NCI-H2171 (cell line): Measurements from ENCODE around the gene KLF16.
A peak's percentile ranks its signal among the peaks of the same experiment; 100 is the strongest.

Source experiments
- DNase-seq: peaks from one replicate; lab custom pipeline; 2025; lab: John Stamatoyannopoulos, UW

KLF16 gene

DNA sequence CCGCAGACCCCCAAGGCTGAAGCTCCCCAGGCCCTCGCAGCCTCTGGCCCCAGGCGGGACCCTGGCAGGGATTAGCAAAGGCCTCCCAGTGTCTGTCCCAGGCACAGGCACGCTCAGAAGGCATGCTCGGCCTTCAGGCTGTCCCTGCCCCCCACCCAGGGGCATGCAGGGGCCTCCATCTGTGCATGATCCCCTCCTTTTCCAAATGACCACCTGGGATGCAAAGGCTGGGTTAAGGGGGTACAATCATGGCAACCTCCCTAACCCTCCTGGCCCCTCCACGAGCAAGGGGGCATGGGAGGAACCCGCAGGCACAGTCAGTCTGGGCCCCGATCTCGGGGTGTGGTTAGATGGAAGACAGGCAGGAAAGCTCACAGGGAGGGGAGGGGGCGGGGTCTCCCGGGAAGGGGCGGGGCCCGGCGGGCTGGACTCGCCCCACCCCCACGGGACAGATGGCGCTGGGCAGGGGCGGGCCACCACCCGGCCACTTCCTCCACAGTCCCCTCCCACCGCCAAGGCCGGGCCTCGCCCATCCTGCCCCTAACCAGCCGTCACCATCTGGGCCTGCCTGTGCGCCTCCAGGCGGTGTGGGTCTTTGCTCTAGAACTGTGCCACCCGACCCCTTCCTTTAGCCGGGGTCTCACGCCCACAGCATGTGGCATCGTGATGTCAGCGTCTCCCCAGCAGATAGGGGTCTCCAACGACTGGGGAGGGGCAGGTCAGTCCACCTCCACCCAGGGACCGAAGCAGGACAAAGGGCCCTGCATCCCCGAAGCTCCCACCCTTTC, 8.1 kb downstream of the KLF16 start:
- peak; percentile 90 for DNase-seq

DNA sequence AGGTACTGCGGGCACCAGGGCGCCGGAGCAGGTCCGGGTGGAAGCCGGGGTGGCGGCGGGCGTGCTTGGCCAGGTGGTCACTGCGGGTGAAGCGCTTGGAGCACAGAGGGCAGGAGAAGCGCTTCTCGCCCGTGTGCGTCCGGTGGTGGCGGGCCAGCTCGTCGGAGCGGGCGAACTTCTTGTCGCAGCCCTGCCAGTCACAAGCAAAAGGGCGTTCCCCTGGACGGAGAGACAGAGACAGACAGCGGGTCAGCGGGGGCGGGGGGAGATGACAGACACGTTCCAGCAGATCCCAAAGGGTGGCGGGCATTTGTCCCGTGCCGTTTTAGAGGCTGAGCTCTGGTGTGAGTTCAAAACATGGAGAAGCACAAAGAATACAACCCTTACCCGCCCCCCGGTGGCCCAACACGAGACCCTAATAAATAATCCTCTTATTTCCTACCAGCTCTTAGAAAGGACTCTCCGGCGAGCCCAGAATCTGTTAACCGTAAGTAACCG, 8.8 kb downstream of the KLF16 start:
- DNase-seq = no peak

DNA sequence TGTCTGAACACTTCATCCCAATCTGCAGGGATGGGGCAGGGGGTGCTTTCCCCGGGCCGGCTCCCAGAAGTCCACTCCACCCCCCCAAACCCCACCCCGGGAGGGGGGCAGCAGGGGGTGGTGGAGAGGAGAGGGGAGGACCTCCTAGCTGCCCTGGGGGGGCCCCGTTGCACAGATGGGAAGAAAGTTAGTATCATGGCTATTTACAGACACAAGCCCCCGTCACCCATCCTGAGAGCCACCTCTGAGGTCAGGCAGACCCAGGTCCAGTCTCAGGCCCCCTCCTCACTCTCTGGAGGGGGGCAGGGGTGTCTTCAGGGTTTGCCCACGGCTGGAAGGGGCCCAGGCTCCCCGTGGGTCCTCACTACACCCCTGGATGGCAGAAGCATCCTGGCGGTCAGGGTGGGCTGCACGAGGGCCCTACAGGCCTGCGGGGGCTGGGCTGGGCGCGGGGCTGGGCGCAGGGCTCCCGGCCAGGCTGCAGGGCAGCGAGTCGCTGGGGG, 9.3 kb downstream of the KLF16 start:
- no peak for DNase-seq

DNA sequence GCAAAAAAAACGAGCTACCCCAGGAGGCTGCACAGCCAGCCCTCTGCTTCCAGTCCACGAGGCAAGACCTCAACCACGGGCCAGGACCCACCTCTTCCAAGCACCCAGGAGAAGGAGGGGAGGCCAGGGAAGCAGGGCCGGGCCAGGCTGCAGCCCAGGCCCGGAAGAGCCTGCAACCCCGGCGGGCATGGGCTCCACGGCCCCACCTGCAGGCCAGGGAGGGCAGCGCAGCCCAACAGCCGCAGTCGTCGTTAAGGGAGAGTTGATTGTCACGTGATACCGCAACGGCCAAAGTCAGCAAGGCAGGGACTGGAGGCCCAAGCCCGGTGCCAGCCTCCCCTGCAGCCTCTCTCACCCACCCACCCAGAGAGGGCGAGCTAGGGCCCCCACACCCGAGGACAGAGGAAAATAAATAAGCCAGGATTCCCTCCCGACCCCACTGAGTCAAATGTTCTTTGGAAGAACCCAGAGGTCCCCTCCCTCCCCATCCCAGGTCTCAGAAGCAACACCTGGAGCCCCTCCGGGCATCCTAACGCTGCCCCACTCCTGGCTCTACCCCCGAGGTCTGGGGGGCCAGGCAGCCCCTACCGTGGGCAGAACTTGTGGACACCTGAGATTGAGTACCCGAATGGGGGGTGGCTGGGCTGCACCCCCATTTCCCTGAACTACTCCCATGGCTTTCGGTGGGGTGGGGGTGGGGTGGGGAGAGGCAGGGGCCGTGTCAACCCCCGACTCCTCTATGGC, 9.9 kb downstream of the KLF16 start:
- DNase-seq = peak; percentile 40

DNA sequence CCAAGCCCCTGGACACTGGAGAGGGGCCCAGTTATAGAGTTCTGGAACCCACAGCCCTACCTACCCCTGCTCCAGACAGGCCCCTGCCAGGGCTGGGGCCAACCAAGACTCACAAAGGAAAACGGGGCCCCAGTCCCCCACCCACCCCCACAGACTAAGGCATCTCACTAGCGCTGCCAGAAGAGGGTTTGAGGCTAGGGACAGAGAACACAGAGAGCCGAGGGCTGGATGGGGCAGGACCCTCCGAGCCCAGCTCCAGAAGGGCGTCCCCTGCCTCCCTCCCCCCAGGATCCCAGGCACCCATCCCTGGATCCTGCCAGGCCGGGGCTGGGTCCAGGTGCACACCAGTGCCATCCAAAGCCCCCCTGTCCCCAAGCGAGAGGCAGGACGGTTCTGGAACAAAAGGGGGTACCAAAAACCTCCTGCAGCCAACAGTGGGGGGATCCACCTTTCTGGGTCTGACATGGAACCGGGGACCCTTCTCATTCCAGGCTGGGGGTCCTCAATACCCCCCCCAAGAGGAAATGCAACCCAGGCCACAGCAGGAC, 10.7 kb downstream of the KLF16 start:
- DNase-seq = no peak

DNA sequence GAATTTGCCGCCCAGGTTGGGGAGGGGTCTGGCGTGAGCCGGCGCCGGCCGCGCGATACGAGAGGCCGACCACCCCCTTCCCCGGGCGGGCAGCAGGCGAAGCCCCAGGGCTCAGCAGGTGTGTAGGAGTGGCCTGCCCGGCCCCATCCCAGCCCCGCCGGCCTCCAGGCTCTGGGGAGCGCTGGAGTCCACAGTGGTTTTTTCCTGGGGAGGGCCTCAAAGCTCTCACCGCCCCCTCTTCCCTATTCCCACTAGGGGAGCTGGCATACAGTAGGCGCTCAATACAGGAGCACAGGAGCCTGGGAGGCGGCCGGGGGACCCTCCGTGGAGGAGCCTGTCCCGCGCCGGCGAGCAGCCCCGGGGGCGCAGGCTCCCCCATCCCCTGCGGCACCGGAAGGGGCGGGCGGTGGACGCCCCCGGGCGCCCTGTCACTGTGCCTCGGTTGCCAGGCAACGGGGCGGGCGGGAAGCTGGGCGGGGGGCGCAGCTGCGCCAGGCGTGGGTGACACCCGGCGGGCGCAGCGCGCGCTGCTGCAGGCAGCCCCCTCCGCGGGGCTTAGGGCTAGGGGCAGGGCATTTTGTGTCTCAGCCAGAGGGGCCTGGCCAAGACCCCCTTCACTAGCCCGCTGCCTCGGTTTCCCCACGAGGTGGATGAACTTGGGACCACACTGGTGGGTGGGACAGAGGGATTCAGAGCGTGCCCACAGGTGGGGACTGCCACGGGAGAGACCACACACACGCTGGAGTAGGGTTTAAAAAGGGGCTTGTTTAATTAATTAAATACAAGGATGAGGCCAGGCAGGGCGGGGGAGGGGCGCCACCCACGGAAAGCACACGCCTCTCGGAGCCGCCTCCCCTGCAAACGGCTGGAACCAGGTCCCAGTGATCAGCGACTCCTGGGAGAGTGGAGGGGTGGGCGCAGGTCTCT, 11.5 kb downstream of the KLF16 start:
- DNase-seq = no peak

DNA sequence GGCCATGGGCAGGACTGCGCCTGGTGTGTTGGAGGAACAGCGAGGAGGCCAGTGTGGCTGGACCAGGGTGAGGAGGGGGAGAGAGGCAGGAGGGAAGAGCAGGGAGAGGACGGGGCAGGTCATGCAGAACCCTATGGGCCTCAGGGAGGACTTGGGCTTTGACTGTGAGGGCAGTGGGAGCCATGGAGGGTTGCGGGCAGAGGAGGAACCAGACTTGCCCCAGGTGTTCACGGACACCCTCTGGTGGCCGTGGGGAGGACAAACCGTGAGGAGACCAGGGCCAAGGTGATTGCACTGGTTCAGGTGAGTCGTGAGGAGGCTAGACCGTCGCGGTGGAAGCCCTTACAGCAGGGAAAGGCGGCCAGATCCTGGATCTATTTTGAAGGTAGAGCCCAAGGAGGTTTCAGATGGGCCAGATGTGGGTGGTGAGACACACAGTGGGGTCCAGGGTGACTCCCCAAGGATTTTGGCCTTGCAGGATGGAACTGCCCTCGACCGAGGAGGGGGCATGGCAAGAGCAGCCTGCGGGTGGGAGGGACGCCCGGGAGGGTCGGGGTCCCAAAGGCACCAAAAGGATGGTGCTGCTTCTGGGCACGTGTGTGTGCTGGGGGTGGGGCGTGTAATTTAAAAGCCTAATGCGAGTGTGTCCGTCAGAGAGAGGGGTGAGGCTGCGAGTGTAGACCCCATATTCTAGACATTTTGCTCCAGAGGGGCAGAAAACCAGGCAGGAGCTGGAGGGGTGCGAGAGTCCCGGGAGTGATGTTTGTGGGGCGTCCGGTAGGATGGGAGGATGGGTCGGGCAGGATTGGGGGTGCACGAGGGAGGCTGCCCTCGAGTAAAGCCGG, 12.3 kb downstream of the KLF16 start:
- DNase-seq = no peak

DNA sequence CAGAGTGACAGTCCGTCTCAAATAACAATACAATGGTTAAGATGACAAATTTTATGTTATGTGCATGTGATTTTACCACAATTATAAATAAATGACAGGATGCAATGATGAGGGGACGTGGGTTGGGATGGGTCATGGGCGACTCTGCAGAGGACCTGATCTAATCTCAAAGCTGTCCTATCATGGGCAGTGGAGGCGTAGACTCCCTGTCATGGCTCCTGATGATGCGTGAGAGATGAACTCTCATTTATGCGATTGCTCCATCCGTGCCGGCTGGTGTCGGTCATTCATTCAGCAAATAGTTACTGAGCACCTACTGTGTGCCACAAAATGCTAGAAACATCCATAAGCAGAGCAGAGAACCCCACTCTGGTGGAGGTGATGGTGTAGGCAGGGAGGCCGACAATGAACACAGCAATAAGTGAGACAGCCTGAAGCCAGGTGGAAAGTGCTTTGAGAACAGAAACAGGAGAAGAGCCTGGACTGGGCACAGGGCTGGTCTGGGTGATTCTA, 13.4 kb downstream of the KLF16 start:
- DNase-seq = no peak

DNA sequence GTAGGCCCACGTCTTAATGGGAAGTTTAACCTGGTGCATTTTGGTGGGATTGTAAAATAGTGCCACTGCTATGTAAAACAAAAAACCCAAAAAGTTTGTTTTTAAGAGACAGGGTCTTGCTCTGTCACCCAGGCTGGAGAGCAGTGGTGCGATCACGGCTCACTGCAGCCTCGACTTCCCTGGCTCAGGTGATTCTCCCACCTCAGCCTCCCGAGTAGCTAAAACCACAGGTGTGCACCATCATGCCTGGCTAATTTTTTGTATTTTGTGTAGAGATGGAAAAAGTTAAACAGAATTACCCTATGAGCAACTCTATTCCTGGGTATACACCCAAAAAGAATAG, 14.3 kb downstream of the KLF16 start:
- no peak for DNase-seq

DNA sequence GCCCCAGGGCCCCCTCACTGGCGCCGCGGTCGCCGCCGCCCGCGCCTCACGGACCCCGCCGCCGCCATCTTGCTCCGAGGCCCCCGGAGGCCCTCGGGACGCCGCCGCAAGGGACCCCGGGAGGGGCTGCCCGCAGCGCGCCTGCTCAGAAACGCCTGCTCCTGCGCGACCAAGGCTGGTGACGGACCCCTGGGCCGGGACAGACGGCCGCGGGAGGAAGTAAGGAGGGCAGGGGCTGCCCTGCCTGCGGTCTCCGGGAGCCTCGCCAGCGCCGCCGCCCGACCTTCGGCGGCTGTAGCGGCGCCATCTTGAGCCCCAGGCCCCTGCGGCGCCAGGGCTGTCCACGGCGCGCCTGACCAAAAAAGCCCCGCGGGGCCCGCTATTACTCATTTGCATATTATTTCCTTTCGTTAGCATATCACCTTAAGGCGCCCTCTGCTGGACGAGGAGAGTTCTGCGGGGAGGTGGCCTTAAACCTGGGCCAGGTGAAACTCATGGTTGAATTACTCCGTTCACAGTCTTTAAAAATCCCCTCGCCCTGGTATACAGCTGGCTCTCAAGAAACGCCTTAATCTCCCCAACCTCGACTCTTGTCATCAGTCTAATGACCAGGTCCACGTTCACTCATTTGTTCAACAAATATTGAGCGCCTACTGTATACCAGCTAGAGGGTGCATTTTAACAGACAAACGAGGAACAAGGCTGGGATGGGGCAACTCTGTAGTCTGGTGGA, 14.8 kb downstream of the KLF16 start, which contains the start of gene REXO1:
Gene REXO1 (minus strand): TSS at position 85 of the 733 bp plus-strand sequence. CDS start 125 bp downstream, outside the sequence.
- DNase-seq = peak; percentile 94

DNA sequence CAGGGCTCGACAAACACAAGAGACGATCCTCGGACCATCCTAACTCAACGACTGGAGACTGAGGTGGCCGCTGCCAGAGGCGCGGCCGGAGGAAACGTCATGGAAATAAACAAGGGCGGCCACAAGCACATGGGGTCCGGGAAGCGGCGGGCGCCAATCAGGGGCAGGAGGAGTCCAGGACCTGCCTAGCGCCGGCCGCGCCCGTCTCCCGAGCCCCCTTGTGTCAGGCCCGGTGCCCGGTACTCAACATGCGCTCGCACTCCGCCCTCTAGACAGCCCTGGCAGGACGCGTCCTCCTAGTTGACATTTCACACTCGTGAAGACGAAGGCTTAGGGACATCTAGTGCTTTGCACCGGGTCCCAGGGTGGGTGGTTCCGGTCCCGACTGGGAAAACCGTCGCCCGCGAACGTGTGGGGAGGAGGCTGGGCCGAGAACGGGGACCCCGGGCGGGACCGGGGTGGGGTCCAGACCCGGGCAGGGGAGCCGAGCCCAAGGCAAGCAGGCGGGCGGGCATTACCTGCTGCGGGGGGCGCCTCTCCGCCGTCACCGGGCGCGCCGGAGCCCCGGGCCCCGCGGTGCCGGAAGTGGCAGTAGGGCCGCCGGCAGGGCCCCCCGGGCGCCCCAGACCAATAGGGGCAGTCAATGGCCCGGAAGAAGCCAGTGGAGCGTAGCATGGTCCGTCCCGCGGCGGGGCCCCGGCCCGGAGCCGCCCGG, 15.5 kb downstream of the KLF16 start:
- DNase-seq = no peak

DNA sequence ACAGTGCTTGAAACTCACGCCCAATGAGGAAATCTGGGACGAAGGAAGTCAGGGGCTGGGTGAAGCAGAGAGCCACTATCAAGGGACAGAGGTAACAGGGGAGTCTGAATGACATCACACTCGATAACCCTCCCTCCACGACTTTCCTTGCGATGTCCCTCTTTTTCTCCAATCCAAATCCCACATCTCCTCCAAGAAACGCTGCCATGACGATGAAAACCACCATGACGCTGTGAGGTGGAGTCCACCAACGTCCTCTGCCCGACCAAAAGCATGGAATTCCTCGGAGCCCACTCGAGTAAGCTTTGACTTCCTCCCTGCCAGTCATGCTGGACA, 16.1 kb downstream of the KLF16 start:
- DNase-seq = no peak

DNA sequence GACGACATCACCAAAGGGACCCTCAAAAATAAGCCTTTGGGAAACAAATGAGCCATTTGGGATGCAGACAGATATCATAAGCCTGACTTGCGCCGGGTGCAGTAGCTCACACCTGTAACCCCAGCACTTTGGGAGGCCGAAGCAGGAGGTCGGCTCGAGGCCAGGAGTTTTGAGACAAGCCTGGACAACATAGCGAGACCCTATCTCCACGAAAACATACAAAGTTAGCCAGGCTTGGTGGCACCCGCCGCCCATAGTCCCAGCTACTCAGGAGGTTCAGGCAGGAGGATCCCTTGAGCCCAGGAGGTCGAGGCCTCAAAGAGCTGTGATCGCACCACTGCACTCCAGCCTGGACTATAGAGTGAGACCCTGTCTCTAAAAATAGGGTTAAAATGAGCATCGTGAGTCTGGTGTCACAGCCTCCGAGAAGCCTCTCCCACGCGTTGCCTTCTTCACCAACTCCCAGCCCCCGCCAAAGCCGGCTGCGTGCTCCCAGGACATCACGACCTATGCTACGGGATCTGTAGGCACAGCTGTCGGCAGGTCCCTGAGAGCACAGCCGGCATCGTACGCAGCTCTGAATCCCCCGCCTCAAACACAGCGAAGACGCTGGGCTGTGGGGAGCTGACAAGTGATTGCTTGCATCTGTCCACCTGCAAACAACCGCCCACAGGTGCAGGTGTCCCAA, 16.7 kb downstream of the KLF16 start:
- no peak for DNase-seq

DNA sequence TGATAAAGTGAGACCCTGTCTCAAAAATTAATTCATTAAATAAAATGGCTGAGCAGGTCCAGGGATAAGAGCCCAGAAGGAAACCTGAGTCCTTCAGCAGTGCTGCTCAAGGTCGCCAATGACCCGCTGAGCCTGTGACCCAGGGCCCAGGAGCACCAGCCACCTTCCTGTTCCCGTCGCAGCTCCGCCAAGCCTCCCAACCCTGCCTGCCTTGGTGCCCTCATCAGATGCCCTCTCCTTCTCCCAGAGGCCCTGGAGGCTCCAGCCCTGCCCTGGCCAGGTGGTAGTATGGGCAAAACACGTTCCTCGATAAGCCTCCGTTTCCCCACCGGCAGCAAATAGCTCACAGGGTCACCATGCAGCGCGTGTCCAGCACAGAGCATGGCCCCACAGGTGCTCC, 17.7 kb downstream of the KLF16 start:
- DNase-seq = no peak

DNA sequence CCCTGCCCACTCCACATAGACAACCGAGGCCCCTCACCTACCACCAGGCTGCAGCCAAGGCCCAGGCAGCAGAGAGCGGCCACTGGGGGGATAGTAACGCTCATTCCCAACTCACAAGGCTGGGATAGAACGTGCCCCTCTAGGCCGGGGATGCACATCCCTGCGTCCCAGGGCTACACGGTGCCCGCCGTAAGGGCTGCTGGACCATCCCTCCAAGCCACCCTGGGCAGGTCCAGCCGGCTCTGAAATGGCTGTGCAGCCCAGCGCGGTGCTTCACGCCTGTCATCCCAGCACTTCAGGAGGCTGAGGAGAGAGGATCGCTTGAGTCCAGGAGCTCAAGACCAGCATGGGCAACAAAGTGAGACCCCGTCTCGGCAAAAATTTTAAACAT, 18.3 kb downstream of the KLF16 start:
- no peak for DNase-seq

DNA sequence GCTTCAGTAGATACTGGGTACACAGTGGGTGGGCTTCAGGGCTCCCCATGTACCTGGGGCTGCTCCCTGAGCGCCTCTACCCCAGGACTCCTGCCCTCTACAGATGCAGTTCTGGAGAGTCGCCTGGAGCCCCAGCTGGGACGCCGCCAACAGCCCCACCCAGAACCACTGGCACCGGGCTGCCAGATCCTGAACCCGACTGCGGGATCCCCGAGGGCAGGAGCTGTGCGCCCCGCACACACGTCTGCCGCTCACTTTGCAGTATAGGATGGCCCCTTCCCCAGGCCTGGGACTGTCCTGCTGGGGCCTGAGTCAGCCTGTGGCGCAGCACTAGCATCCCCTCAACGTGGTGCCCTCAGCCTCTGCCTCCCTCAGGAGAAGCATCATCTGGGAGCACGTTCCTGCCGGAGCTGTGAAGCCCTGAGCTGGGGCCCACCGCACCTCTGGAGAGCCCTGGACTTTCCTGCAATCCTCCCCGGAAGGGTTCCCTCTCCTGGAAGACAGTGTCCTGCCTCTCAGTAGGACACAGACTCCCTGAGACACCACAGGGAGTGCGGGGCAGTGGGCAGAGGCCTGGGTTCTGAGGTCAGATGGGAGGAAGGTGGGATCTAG, 18.8 kb downstream of the KLF16 start:
- no peak for DNase-seq

DNA sequence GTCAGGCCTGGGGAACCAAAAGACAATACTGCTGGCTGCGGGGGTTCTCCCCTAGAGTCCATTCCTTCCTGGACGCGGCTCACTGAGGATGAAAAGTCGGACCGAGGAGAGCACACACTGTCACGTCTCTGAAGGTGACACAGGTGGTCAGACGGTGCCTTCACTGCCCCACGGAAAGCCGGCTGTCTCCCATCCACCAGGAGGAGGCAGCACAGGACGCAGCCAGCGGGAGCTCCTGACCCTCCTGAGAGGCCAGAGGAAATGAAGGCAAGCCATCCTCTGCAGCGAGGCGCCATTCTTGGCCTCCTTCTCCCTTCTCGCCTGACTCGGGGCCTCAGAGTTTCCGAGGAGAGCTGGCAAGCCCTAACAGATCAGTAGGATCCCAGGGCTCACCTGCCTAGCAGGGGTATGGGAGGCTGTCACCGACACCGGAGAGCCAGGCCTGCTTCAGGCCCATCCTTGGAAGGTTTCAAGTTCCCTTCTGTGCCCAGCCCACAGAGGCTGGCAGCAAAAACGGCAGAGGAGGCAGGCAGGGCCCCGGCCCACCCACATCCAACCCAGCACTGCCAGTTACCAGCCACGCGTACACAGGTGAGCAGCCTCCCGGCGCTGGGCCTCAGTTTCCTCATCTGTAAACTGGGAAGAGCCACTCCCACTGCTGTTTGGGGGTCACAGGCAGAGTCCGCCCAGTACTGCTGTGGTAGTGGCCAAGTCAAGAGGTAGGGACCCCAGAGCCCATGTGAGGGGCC, 19.6 kb downstream of the KLF16 start:
- no peak for DNase-seq

DNA sequence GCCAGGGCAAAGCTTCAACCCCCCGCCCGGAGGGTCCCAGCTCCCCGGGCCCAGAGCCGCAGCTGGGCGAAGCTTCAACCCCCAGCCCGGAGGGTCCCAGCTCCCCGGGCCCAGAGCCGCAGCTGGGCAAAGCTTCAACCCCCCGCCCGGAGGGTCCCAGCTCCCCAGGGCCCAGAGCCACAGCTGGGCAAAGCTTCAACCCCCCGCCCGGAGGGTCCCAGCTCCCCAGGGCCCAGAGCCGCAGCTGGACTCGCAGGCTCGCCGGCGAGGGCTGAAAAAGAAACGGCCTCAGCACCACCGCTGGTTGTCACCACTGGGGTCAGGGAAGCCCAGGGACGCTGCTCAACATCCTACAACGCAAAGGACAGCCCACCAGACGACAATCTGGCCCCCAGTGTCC, 20.3 kb downstream of the KLF16 start:
- no peak for DNase-seq
